RWPE1 (cell line): Measurements from ENCODE around the gene WDR88.

Experiments
- CTCF ChIA-PET: fragments of 350-600 bp; sonication (Branson Sonifier 250); formaldehyde crosslinking; extraction: SDS; loops from one replicate; lab custom pipeline; 2021; lab: Yijun Ruan, JAX
- POLR2A ChIA-PET: fragments of 400-600 bp; formaldehyde crosslinking; extraction: SDS; loops from one replicate; lab custom pipeline; 2020; ENCODE audit warnings: antibody characterized with exemption; ENCODE audit not compliant: low non-redundant PET; lab: Yijun Ruan, JAX
- DNase-seq: peaks from one replicate; pipeline ENCODE4 v3.0.0; 2012; ENCODE audit warnings: low spot score
- H3K27ac ChIP-seq: fragments of 450-650 bp; 2 replicates; pipeline ENCODE4 v1.5.1; 2017
- TF ChIP-seq, protein P1 (sequence below): fragments of 450-650 bp; conservative IDR thresholded peaks from 2 replicates; pipeline ENCODE4 v1.5.1; 2017; ENCODE audit warnings: low read depth, mild to moderate bottlenecking

Gene WDR88, protein sequence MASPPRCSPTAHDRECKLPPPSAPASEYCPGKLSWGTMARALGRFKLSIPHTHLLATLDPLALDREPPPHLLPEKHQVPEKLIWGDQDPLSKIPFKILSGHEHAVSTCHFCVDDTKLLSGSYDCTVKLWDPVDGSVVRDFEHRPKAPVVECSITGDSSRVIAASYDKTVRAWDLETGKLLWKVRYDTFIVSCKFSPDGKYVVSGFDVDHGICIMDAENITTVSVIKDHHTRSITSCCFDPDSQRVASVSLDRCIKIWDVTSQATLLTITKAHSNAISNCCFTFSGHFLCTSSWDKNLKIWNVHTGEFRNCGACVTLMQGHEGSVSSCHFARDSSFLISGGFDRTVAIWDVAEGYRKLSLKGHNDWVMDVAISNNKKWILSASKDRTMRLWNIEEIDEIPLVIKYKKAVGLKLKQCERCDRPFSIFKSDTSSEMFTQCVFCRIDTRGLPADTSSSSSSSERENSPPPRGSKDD

DNA sequence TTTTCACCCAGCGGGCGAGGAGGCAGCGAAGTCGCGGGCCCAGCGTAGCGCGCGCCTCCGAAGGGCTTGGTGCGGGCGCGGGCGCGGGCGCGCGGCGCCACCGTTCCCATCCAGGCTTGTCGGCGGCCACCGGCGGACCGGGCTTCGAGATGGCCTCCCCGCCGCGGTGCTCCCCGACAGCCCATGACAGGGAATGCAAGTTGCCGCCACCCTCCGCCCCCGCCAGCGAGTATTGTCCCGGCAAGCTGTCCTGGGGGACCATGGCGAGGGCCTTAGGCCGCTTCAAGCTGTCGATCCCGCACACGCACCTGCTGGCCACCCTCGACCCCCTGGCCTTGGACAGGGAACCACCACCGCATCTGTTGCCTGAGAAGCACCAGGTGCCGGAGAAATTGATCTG is at the start of gene WDR88:
Gene WDR88 (plus strand): TSS at position 94 of the 400 bp plus-strand sequence. CDS start 56 bp downstream, at position 150.
- peak within 1 kb of the TSS; percentile 23; the same call in 1 of the 2 replicates for H3K27ac ChIP-seq
- POLR2A ChIA-PET, result no interaction called here
- TF ChIP-seq, protein P1, sequence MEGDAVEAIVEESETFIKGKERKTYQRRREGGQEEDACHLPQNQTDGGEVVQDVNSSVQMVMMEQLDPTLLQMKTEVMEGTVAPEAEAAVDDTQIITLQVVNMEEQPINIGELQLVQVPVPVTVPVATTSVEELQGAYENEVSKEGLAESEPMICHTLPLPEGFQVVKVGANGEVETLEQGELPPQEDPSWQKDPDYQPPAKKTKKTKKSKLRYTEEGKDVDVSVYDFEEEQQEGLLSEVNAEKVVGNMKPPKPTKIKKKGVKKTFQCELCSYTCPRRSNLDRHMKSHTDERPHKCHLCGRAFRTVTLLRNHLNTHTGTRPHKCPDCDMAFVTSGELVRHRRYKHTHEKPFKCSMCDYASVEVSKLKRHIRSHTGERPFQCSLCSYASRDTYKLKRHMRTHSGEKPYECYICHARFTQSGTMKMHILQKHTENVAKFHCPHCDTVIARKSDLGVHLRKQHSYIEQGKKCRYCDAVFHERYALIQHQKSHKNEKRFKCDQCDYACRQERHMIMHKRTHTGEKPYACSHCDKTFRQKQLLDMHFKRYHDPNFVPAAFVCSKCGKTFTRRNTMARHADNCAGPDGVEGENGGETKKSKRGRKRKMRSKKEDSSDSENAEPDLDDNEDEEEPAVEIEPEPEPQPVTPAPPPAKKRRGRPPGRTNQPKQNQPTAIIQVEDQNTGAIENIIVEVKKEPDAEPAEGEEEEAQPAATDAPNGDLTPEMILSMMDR, result no peak
- CTCF ChIA-PET, result no interaction called here
- DNase-seq, result no peak

GRCh38 chr19:33085570-33086128 is 46.3 kb upstream of the WDR88 start:
- no peak overlapping the region for H3K27ac ChIP-seq
- TF ChIP-seq, protein P1, result no peak
- DNase-seq, result no peak
- ChIA-PET POLR2A (interaction anchor here (0.5 to 0.6 kb wide), 2 partner anchors 112 to 259 kb away, joined by 4 read pairs; no protein-coding TSS in a partner anchor), CTCF (interaction anchor here (0.6 kb wide), 1 partner anchor 748 kb away, joined by 3 read pairs; no protein-coding TSS in a partner anchor)

GRCh38 chr19:33086955-33087354 is 45.0 kb upstream of the WDR88 start:
- ChIA-PET CTCF (interaction anchor here (0.6 kb wide), 1 partner anchor 19 kb away, joined by 3 read pairs; no protein-coding TSS in a partner anchor), POLR2A (no interaction called here)
- TF ChIP-seq, protein P1, result no peak
- DNase-seq, result no peak
- no peak overlapping the region for H3K27ac ChIP-seq

- no peak for DNase-seq
- POLR2A ChIA-PET, result no interaction called here
- TF ChIP-seq, protein P1, result no peak
- no peak overlapping the region for H3K27ac ChIP-seq
- CTCF ChIA-PET, result no interaction called here
These were observed 42.9 kb upstream of the WDR88 start for GRCh38 chr19:33089010-33089409.

GRCh38 chr19:33090179-33090578 is 41.7 kb upstream of the WDR88 start:
- H3K27ac ChIP-seq, result no peak overlapping the region
- no peak for DNase-seq
- POLR2A ChIA-PET, result no interaction called here
- TF ChIP-seq, protein P1, result no peak
- CTCF ChIA-PET, result interaction anchor here (0.6 kb wide), 1 partner anchor 729 kb away, joined by 3 read pairs; no protein-coding TSS in a partner anchor

DNA sequence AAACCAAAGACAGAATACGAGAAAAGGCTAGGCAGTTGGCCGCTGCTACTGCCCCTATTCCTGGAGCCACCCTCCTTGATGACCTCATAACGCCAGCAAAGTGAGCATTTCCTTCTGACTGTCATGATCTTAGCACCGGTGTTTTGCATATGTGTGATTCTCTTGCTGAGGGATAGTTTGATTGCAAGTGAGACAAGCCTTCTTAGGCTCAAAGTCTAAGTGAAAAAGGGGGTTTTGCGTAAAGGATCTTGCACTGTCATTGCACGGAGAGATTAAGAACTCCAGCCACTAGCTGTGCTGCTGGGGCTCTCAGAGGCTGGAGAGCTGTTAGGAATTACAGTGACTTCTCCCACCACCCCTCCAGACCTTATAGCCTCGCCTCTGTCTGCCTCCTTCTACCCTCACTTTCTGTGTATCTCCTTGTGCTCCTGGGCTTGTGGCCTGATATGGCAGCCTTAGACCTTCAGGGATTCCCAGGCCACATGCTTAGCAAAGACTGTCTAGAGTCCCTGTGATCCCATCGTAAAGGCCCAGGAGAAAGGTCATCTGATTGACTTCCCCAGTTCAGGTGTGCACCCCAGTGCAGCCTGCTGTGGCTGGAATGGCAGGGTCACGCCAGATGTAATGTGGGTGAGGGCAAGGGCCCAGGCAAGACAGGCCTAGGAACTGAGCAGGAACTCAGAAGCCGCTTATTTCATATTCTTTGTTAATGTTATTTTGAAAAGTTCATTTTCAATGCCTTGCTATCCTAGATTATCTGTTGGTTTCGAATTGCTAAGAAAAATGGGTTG is 38.3 kb upstream of the WDR88 start:
- CTCF ChIA-PET, result no interaction called here
- TF ChIP-seq, protein P1, result no peak
- no peak overlapping the region for H3K27ac ChIP-seq
- DNase-seq, result no peak
- POLR2A ChIA-PET, result no interaction called here
